ENCODE data around the gene OGFOD3.
"Not testable (repeated sequence)": the region's sequence is repeated elsewhere in the genome, so short reads cannot be mapped to it uniquely, and the experiment has no call there.

DNA sequence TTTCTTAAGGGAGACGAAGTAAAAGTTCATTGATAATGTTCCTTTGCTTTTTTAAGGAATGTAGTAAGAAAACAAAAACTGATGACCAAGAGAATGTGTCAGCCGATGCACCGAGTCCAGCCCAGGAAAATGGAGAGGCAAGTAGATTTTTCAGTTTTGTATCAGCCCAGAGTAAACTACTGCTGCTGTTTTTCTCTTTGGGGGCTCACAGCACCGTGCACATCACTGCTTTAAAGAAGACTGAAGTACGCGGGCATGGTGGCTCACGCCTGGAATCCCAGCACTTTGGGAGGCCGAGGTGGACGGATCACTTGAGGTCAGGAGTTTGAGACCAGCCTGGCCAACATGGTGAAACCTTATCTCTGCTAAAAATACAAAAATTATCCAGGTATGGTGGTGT is 41.5 kb upstream of the OGFOD3 start:
- TF ChIP-seq, protein P1, sequence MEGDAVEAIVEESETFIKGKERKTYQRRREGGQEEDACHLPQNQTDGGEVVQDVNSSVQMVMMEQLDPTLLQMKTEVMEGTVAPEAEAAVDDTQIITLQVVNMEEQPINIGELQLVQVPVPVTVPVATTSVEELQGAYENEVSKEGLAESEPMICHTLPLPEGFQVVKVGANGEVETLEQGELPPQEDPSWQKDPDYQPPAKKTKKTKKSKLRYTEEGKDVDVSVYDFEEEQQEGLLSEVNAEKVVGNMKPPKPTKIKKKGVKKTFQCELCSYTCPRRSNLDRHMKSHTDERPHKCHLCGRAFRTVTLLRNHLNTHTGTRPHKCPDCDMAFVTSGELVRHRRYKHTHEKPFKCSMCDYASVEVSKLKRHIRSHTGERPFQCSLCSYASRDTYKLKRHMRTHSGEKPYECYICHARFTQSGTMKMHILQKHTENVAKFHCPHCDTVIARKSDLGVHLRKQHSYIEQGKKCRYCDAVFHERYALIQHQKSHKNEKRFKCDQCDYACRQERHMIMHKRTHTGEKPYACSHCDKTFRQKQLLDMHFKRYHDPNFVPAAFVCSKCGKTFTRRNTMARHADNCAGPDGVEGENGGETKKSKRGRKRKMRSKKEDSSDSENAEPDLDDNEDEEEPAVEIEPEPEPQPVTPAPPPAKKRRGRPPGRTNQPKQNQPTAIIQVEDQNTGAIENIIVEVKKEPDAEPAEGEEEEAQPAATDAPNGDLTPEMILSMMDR (IDR thresholded peaks at IDR 0.05; ENCODE audit: low read depth, low read length): not testable (repeated sequence)
- TF ChIP-seq EZH2phosphoT487 (IDR thresholded peaks at IDR 0.05; ENCODE audit: low read depth): not testable (repeated sequence)
